Liver (tissue), 9 donors: ENCODE data around the gene EML1. TPM values are rescaled to one million over a fixed set of nuclear protein-coding genes. Genes with fewer than 3 reads are reported as not detected.

Experiments
- DNase-seq: peaks from one replicate; pipeline ENCODE4 v3.0.0-alpha.2; 2017; ENCODE audit warnings: low spot score
- H3K27ac ChIP-seq, 2 donors: one replicate each; pipeline ENCODE4 v1.7.0; 2013; ENCODE audit warnings: inconsistent platforms in 2 of 2, low read length in 2 of 2, control low read depth in 1 of 2, low read depth in 1 of 2, mild to moderate bottlenecking in 1 of 2
- H3K27me3 ChIP-seq, 4 donors: one replicate each; pipeline versions ENCODE4 v1.6.1 to v1.7.0; 2013; ENCODE audit warnings: low read length in 3 of 4, inconsistent platforms in 1 of 4, mild to moderate bottlenecking in 1 of 4, moderate library complexity in 1 of 4; ENCODE audit not compliant: control insufficient read depth in 4 of 4, insufficient read depth in 4 of 4
- H3K36me3 ChIP-seq, 4 donors: one replicate each; pipeline versions ENCODE4 v1.6.1 to v1.7.0; 2013; ENCODE audit warnings: low read length in 3 of 4, mild to moderate bottlenecking in 3 of 4, low read depth in 1 of 4, moderate library complexity in 1 of 4; ENCODE audit not compliant: control insufficient read depth in 4 of 4, insufficient read depth in 3 of 4
- H3K4me1 ChIP-seq, 4 donors: one replicate each; pipeline versions ENCODE4 v1.6.1 to v1.7.0; 2013; ENCODE audit warnings: low read length in 3 of 4, mild to moderate bottlenecking in 3 of 4, moderate library complexity in 1 of 4; ENCODE audit not compliant: control insufficient read depth in 4 of 4, insufficient read depth in 4 of 4
- H3K4me3 ChIP-seq, 3 donors: one replicate each; pipeline versions ENCODE4 v1.6.1 to v1.7.0; 2013; ENCODE audit warnings: low read length in 3 of 3, control low read depth in 1 of 3, low read depth in 1 of 3, mild to moderate bottlenecking in 1 of 3
- H3K9ac ChIP-seq, 2 donors: one replicate each; pipeline ENCODE4 v1.7.0; 2013; ENCODE audit warnings: low read length in 2 of 2, mild to moderate bottlenecking in 2 of 2, moderate library complexity in 2 of 2, control low read depth in 1 of 2, low read depth in 1 of 2
- H3K9me3 ChIP-seq, 4 donors: one replicate each; pipeline versions ENCODE4 v1.6.1 to v1.7.0; 2013; ENCODE audit warnings: low read length in 3 of 4; ENCODE audit not compliant: control insufficient read depth in 4 of 4
- EGR1 ChIP-seq, 2 donors: IDR thresholded peaks; 2 replicates each; pipeline ENCODE4 v1.6.1; 2016 to 2018; ENCODE audit warnings: antibody characterized with exemption in 2 of 2, low read depth in 2 of 2
- FOXA2 ChIP-seq: IDR thresholded peaks from 2 replicates; pipeline ENCODE4 v1.6.1; 2016; ENCODE audit warnings: antibody characterized with exemption
- GABPA ChIP-seq, 2 donors: IDR thresholded peaks in 1 of 2; conservative IDR thresholded peaks in 1 of 2; 2 replicates each; pipeline ENCODE4 v1.6.1; 2016; ENCODE audit warnings: antibody characterized with exemption in 2 of 2, mild to moderate bottlenecking in 1 of 2, moderate library complexity in 1 of 2
- HNF4A ChIP-seq, 2 donors: conservative IDR thresholded peaks; 2 replicates each; pipeline ENCODE4 v1.6.1; 2016; ENCODE audit warnings: antibody characterized with exemption in 2 of 2, mild to moderate bottlenecking in 2 of 2
- HNF4G ChIP-seq: IDR thresholded peaks from 2 replicates; pipeline ENCODE4 v1.6.1; 2016; ENCODE audit warnings: antibody characterized with exemption
- NR2F2 ChIP-seq: IDR thresholded peaks from 2 replicates; pipeline ENCODE4 v1.6.1; 2016; ENCODE audit warnings: antibody characterized with exemption
- RXRA ChIP-seq, 2 donors: IDR thresholded peaks; 2 replicates each; pipeline ENCODE4 v1.6.1; 2017 to 2018; ENCODE audit warnings: antibody characterized with exemption in 2 of 2, mild to moderate bottlenecking in 1 of 2
- SP1 ChIP-seq: IDR thresholded peaks from 2 replicates; pipeline ENCODE4 v1.6.1; 2018; ENCODE audit warnings: antibody characterized with exemption, mild to moderate bottlenecking
- TAF1 ChIP-seq: conservative IDR thresholded peaks from 2 replicates; pipeline ENCODE4 v1.6.1; 2016; ENCODE audit warnings: antibody characterized with exemption, mild to moderate bottlenecking
- YY1 ChIP-seq: IDR thresholded peaks from 2 replicates; pipeline ENCODE4 v1.6.1; 2016; ENCODE audit warnings: antibody characterized with exemption, mild to moderate bottlenecking
- ZBTB33 ChIP-seq: IDR thresholded peaks from 2 replicates; pipeline ENCODE4 v1.6.1; 2016; ENCODE audit warnings: antibody characterized with exemption
- WGBS: extraction: QIAGEN DNeasy Blood & Tissue Kit; methylation state at CpG from one replicate; pipeline ENCODE4 v1.1.7; 2013; 5-methylcytosine and 5-hydroxymethylcytosine counted together
- polyA plus RNA-seq, 2 donors: library from polyadenylated mRNA; stranded (reverse) in 1 of 2; unstranded in 1 of 2; fragments of 200-250 nt in 1 of 2; fragments of >200 nt in 1 of 2; fragmentation: Nextera tagmentation in 1 of 2; extraction: Ambion mirVana in 1 of 2; gene quantifications; one replicate each; pipeline versions ENCODE4 v1.2.1 to v1.2.3, GENCODE V29; 2013 to 2015
- total RNA-seq, 2 donors: library from RNA; depleted of rRNA; stranded (reverse); fragments of >200 nt; gene quantifications; one replicate each; pipeline ENCODE4 v1.2.3, GENCODE V29; 2014
- TF ChIP-seq, protein P1 (sequence below): IDR thresholded peaks from 2 replicates; pipeline ENCODE4 v1.6.1; 2016; ENCODE audit warnings: antibody characterized with exemption
- TF ChIP-seq, protein P2 (sequence below): fragments of 150-350 bp; IDR thresholded peaks from 2 replicates; pipeline ENCODE4 v1.5.1; 2017; ENCODE audit warnings: improper control_type of control experiment, low read depth, low read length; ENCODE audit not compliant: missing input control
- donor health status: healthy.
- donor health status: healthy.
- donor health status: healthy.
- donor health status: healthy.
- donor health status: healthy.

EML1 gene
- total and polyA plus RNA-seq, 4 donors = 2.7 to 14.6 (median 4.6) TPM

DNA sequence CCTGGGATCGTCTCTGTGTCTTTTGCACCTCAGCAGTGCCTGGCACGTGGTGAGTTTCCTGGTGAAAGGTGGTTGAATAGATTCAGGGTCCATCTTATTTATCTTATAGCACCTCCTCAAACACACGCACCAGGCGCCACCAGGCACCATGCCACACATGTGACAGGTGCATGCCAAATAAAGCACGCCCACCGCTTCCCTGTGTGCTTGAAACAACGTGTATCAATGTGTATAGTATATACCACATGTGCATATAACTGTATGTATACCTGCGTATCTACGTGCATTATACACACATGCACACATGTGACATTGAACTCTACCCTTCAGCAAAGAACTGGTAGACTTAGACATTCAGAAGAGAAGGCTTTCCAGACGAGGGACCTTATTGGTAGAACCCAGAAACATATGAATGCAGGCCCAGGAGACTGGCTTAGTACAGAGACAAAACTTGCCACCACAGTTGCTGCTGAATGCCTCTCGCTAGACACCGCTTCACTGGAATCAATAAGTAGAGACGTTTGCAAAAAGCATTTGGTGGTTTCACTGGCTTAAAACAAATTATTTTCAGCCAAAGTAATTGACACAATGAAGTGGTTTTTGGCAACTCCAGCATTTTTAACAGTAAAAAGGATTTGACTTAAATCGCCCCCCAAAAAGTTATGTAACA lies 10.0 kb downstream of the EML1 start:
- 83% methylated on average over 14 of the region's 14 CpGs for WGBS

DNA sequence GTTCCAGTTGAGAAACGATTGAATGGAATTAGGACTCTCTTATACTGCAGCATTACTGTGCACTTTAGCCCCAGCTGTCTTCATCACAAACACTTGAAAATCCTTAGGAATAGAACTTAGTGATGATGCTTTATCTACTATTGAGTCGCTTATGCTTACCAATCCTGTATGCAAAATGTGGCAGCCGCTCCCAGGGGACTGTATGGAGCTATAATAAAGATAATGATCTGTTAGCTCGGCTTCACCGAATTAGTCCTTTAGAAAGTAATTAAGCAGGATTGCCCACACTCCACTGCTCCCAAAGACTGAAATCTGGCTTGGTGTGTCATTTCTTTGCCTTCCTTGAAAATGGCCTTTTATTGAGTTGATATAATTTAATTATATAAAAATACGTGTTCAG lies 10.6 kb downstream of the EML1 start:
- Histone ChIP-seq H3K4me3 (no peak overlapping the region), H3K9me3 (no peaks in the 10 kb centered on the region), H3K27me3 (no peaks in the 10 kb centered on the region), H3K9ac (no peak overlapping the region), H3K36me3 (no peaks in the 10 kb centered on the region), H3K27ac (no peak overlapping the region), H3K4me1 (no peaks in the 10 kb centered on the region)
- DNase-seq = no peak
- 82% methylated on average over 6 of the region's 6 CpGs for WGBS
- TF ChIP-seq GABPA (IDR thresholded peaks at IDR 0.05 in 1 of 2, conservative IDR thresholded peaks at IDR 0.05 in 1 of 2) = no peak
- no peak for TF ChIP-seq RXRA (IDR thresholded peaks at IDR 0.05)
- no peak for TF ChIP-seq YY1
- no peak for TF ChIP-seq EGR1 (IDR thresholded peaks at IDR 0.05; ENCODE audit: low read depth in 2 of 2)
- no peak for TF ChIP-seq NR2F2
- no peak for TF ChIP-seq HNF4A (conservative IDR thresholded peaks at IDR 0.05)
- TF ChIP-seq TAF1 = no peak
- TF ChIP-seq, protein P1, sequence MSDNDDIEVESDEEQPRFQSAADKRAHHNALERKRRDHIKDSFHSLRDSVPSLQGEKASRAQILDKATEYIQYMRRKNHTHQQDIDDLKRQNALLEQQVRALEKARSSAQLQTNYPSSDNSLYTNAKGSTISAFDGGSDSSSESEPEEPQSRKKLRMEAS = no peak

More for the DNA sequence above, 10.0 kb downstream of the EML1 start:
- H3K27ac ChIP-seq = no peak overlapping the region
- H3K36me3 ChIP-seq = no peaks in the 10 kb centered on the region
- no peaks in the 10 kb centered on the region for H3K9me3 ChIP-seq
- no peak for TF ChIP-seq YY1
- TF ChIP-seq HNF4G = no peak
- TF ChIP-seq, protein P2, sequence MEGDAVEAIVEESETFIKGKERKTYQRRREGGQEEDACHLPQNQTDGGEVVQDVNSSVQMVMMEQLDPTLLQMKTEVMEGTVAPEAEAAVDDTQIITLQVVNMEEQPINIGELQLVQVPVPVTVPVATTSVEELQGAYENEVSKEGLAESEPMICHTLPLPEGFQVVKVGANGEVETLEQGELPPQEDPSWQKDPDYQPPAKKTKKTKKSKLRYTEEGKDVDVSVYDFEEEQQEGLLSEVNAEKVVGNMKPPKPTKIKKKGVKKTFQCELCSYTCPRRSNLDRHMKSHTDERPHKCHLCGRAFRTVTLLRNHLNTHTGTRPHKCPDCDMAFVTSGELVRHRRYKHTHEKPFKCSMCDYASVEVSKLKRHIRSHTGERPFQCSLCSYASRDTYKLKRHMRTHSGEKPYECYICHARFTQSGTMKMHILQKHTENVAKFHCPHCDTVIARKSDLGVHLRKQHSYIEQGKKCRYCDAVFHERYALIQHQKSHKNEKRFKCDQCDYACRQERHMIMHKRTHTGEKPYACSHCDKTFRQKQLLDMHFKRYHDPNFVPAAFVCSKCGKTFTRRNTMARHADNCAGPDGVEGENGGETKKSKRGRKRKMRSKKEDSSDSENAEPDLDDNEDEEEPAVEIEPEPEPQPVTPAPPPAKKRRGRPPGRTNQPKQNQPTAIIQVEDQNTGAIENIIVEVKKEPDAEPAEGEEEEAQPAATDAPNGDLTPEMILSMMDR = no peak
- no peak for TF ChIP-seq SP1
- TF ChIP-seq NR2F2 = no peak
- TF ChIP-seq RXRA (IDR thresholded peaks at IDR 0.05) = no peak
- no peak for TF ChIP-seq FOXA2
- TF ChIP-seq TAF1 = no peak
- no peak for TF ChIP-seq ZBTB33
- no peak for TF ChIP-seq GABPA (IDR thresholded peaks at IDR 0.05 in 1 of 2, conservative IDR thresholded peaks at IDR 0.05 in 1 of 2)
- TF ChIP-seq EGR1 (IDR thresholded peaks at IDR 0.05; ENCODE audit: low read depth in 2 of 2) = no peak
- H3K9ac ChIP-seq = no peak overlapping the region
- no peaks in the 10 kb centered on the region for H3K27me3 ChIP-seq
- H3K4me3 ChIP-seq = no peak overlapping the region
- H3K4me1 ChIP-seq = no peaks in the 10 kb centered on the region
- no peak for DNase-seq
